ENCODE data around the gene THAP4.
A peak's percentile ranks its signal among the peaks of the same experiment; 100 is the strongest.
"Not testable (repeated sequence)": the region's sequence is repeated elsewhere in the genome, so short reads cannot be mapped to it uniquely, and the experiment has no call there.

THAP4 gene

GRCh38 chr2:241575624-241576292 lies 61.2 kb downstream of the THAP4 start:
- no peak overlapping the region for H3K4me3 ChIP-seq (ENCODE audit: low read depth, low read length)
- DNase-seq (ENCODE audit: low read depth): no peak
- TF ChIP-seq MYC (IDR thresholded peaks at IDR 0.05; ENCODE audit: low read depth, low read length) (no peak), POLR2A (IDR thresholded peaks at IDR 0.05; ENCODE audit: extremely low read depth, insufficient read length) (no peak), MAX (IDR thresholded peaks at IDR 0.05; ENCODE audit: low read depth, low read length) (no peak), CTCF (IDR thresholded peaks at IDR 0.05; ENCODE audit: low read depth, low read length) (no peak)

GRCh38 chr2:241574911-241575623 lies 61.9 kb downstream of the THAP4 start:
- no peak overlapping the region for H3K4me3 ChIP-seq (ENCODE audit: low read depth, low read length)
- TF ChIP-seq POLR2A (IDR thresholded peaks at IDR 0.05; ENCODE audit: extremely low read depth, insufficient read length): no peak
- DNase-seq (ENCODE audit: low read depth): no peak

- DNase-seq (ENCODE audit: low read depth): no peak
- TF ChIP-seq CTCF (IDR thresholded peaks at IDR 0.05; ENCODE audit: low read depth, low read length): no peak
- TF ChIP-seq MYC (IDR thresholded peaks at IDR 0.05; ENCODE audit: low read depth, low read length): no peak
- TF ChIP-seq POLR2A (IDR thresholded peaks at IDR 0.05; ENCODE audit: extremely low read depth, insufficient read length): no peak
- H3K4me3 ChIP-seq (ENCODE audit: low read depth, low read length): no peak overlapping the region
These were observed 63.2 kb downstream of the THAP4 start for GRCh38 chr2:241573741-241574140.

GRCh38 chr2:241572915-241573651 lies 63.9 kb downstream of the THAP4 start:
- not testable (repeated sequence) for H3K4me3 ChIP-seq (ENCODE audit: low read depth, low read length); DNase-seq (ENCODE audit: low read depth)

- no peak for DNase-seq (ENCODE audit: low read depth)
- no peak overlapping the region for H3K4me3 ChIP-seq (ENCODE audit: low read depth, low read length)
- no peak for TF ChIP-seq MYC (IDR thresholded peaks at IDR 0.05; ENCODE audit: low read depth, low read length)
- no peak for TF ChIP-seq MAX (IDR thresholded peaks at IDR 0.05; ENCODE audit: low read depth, low read length)
- no peak for TF ChIP-seq POLR2A (IDR thresholded peaks at IDR 0.05; ENCODE audit: extremely low read depth, insufficient read length)
- no peak for TF ChIP-seq CTCF (IDR thresholded peaks at IDR 0.05; ENCODE audit: low read depth, low read length)
These were observed 64.9 kb downstream of the THAP4 start for GRCh38 chr2:241571821-241572620.

GRCh38 chr2:241570961-241571581 lies 65.9 kb downstream of the THAP4 start:
- TF ChIP-seq MAX (IDR thresholded peaks at IDR 0.05; ENCODE audit: low read depth, low read length) (no peak), POLR2A (IDR thresholded peaks at IDR 0.05; ENCODE audit: extremely low read depth, insufficient read length) (no peak), CTCF (IDR thresholded peaks at IDR 0.05; ENCODE audit: low read depth, low read length) (no peak), MYC (IDR thresholded peaks at IDR 0.05; ENCODE audit: low read depth, low read length) (no peak)
- peak; percentile 59 for DNase-seq (ENCODE audit: low read depth)
- no peak overlapping the region for H3K4me3 ChIP-seq (ENCODE audit: low read depth, low read length)

Data from NB4 (cell line).